GM19324 (cell line): ENCODE measurements around the gene DTD1.

Source experiments
- ATAC-seq: cut with Tn5 transposase; IDR thresholded peaks from one replicate; pipeline ENCODE4 v1.9.1; 2021; ENCODE audit warnings: mild to moderate bottlenecking, moderate library complexity; ENCODE audit not compliant: unreplicated experiment, low FRiP score

DTD1 gene

DNA sequence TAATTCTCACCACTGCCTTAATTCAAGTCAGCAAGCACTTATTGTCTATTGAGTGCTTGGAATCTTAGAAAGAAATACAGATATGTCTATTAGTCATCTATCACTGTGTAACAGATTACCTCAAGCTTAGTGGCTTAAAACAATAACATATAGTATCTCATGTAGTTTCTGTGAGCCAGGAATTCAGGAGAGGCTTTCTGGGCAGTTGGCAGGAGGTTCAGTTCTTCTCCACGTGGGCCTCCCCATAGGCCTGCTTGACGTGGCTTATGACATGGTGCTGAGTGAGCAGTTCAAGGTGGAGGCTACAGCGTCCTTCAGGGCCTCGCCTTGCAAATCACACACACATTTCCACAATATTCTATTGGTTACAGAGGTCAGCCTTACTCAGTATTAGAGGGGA lies 69.7 kb downstream of the DTD1 start:
- no peak for ATAC-seq

DNA sequence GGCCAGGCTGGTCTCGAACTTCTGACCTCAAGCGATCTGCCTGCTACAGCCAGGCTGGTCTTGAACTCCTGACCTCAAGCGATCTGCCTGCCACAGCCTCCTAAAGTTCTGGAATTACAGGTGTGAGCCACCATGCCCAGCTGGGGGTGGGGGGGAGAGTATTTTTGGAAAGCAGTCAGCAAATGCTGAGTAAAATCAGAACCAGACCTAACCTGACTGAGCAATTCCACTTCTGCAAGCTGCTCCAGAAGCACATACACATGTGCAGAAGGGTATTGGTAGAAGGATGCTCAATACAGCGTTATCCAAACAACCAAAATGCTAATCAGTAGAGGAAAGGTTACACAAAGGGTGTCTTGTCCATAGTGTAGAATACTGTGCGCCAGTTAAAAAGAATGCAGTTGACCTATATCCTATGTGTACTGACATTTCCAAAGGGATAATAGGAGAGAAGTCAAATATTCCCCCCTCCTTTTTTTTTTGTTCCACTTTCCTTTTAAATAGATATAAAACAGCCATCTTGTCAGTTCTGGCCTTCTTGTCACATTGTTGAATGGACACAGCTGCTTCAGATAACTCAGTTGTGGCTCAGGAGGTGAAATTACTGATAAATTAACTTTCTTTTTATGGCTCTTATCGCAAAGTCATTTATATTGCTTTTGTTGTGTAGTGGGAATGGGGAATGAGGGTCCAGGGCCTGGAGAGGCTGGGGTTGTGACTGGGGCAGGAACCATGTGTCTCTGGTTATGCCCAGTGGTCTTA lies 74.6 kb downstream of the DTD1 start:
- no peak for ATAC-seq

DNA sequence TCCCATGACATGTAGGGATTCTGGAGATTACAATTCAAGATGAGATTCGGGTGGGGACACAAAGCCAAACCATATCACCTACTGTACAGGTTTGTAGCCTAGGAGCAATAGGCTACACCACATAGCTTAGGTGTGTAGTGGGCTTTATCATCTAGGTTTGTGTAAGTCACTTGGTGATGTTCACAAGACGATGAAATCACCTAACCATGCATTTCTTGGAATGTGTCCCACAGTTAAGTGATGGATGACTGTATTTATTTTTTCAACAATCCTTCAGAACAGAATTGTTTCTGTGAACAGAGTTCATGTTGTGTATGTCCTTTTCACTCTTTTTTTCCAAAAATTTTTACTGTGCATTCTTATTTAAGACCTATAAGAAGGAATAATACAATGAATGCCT lies 76.1 kb downstream of the DTD1 start:
- ATAC-seq: no peak

DNA sequence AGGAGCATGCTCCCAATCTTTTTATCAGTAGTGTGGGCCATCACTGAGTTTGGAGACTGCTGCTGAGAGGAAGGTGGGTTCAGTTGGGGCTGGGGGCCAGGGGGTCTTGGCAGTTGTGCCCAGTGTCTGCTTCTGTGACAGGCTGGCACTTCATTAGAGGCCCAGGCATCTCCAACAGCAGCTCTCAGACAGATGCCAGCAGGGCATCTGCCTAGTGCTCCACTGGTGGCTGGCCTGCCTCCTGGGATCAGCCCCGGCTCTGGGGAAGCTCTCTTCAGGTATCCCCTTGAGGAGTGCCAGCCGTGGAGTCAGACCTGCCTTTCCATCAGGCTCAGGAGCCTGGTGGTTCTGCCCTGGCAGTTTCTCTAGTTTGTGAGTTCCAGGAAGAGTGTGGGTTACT lies 77.3 kb downstream of the DTD1 start:
- ATAC-seq: no peak

DNA sequence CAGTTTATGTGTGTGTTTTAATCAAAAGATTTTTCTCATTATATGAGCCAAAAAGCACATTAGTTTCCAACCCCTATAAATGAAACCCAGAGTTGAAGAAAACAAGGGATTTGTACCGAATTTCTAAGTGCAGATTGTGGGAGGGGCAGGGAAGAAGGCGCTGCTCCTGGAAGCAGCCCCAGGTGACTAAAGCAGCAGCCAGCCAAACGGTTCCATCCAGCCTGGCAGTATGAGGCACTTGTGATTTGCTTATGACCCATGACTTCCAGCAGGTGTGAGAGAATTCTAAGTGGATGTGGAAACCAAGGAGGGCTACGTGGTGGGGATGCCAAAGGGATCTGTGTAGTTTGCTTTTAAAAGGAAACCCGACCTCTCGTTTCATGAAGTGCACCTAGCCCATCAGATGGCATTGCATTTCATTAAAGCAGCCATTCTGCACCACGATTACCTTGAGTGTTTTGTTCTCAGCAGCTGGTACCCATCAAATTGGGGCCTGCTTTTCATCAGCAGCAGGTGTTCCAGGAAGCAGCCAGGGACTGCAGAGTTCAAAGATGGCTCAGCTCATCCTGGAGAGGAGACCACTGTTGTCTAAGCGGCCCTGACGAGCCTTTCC lies 79.1 kb downstream of the DTD1 start:
- ATAC-seq: no peak

DNA sequence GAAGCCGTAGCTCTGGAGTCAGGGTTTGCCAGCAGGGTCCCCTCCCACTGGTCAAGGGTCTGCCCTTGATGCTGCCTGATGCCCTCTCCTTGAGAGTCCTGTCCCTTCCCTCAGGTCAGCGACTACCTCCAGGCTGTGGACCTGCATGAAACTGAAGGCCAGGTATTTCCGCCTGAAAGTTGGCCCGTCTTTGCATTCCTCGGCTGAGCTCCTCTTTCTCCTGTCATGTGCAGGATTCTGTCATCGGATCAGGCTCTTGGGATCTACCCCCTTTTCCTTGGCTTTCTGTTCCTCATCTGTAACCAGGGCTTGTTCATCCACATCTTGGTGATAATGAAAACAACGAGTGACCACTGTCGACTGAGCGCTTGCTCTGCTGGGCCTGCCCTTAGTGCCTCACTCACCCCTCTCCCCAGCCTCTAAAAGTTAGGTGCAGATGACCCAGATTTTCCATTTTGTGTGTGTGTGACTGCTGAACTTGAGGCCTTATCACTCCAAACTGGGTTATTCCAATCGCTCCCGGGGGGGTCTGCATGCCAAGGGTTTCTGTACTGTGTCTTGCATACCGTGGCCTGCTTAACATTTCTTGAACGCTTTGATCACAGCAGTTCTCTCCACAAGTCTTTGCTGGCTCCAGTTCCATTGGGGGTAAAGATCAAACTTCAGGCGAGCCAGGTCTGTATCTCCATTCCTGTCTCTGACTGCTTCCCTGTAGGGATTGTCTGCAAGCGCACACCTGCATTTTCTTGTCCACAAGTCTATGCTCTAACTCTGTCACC lies 81.6 kb downstream of the DTD1 start:
- no peak for ATAC-seq

DNA sequence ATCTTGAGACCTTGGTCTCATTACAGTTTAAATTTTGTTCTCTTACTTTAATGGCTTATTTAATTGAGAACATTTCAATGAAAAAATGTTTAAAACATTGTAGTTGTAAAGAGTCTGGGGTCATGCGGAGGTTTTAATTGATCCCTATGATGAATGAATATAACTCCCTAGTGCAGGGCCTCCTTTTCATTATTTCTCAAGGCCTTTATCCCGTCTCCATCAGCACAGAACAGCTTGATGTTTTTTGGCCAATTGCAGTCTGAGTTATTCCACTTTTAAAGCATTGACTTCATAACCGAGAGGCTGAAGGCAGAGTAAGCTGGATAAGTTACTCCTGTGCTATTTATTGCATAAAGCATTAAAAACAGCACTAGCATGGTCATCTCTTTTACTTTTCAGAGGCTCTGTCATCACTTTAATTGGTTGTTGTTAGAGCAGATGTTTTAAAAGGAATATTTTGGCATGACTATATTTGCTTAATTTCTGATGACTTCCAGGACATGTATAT lies 83.4 kb downstream of the DTD1 start:
- no peak for ATAC-seq

DNA sequence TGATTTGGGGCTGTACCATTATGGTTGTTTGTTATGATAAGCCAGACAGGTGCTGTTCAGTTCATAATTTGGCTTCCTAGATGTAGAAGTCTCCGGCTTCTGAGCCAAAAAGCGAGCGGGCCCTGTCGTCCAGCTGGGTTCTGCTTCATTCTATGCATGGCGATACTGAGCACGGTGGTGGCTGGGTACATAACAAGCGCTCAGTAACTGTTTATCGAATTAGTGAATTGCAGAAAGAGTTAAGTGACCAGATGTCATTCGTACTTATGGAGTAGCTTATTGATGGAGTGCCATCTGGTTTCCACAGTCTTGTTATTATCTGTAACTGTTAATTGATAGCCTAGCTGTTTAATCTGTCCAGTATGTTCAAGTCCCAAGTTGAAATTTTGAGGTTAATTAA lies 85.0 kb downstream of the DTD1 start:
- no peak for ATAC-seq

DNA sequence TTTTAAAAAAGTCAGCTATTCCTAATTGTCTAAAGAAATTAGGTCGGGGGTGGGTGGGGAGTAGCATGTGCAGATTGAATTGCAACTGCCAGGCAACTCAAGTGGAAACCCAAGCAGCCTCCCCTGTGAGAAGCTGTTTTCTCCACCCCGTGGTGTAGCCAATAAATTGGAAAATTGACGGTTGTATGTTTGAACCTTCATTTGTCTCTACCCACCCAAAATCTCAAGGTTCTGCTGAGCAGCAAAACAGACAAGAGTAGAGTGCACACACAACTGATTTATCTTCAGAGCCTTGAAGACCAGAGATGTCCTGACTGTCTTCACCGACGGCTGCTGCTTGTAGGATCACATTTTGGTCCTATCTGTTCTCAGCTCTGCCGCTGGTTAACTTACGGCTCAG lies 88.5 kb downstream of the DTD1 start:
- ATAC-seq: no peak

DNA sequence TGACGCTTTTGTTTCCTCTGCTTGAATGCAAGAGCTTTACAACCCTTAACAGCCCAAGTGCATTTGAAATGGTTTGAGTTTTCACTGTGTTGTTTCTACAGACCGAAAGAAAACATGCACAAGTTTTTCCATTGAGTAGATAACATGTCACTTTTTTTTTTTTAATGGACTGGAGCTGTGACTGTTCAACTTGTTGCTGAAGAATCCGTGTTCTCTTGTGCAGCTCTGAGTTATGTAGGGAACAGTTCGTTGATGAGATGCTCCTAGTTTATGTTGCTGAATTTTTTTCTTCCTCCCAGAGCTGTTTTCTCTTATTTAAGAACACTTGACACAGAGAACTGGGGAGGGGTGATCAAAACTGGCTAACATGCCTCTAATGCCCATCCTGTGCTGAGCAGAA lies 89.3 kb downstream of the DTD1 start:
- no peak for ATAC-seq

DNA sequence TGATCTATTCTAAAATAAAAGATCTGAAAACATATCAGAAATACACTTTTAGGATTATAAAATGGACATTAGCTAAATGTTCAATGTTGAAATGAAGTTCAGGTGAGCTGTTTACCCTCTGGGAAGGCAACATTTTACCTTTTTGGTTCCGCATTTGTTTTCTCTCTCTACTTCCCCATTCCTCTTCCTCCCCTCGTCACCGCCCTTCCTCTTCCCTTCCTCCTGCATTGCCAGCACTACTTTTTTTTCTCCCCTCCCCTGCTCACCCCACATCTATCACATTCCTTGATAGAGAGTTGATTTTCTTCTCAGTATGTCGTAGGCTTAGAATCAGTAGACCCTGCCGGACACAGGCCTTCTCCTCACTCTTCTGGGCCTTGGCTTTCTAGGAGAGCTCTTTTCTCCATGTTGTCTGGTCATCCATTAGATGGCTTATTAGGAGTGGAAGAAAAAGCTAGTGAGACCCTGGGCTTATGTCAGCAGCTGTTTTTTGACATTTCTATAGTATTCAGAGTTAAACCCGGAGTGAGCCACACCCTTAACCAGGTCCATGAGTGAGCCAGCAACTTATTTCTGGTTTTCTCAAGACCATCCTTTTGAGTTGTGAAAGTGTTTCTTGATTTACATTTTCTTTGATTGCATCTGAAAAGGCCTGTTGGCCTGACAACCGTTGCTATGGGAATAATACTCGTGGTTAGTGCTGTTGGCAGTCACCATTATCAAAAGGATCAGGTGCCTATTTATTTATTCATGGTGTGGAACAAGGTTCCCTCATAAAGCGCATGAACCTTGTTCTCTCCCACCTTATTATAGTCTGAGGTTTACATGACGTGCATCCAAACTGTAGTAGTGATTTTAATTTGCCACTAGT lies 90.9 kb downstream of the DTD1 start:
- ATAC-seq: no peak

DNA sequence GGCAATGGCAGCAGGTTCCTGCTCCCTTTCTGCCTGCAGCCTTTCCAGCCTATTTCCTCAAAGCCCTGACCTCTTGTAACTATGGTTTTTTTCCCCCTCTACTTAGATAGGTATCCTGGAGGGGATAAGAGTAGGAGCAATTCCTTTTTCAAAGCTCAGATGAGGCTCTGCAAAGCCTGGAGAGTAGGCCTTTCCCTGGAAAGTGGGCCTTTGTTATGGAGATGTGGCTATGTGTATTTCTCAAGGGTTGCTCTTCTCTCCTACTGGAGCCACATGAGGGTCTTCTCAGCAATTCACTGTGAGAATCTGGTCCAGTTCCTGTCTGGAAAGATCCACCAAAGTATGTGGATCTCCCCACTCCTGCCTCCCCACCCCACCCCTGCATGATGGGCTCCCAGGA lies 96.0 kb downstream of the DTD1 start:
- no peak for ATAC-seq

DNA sequence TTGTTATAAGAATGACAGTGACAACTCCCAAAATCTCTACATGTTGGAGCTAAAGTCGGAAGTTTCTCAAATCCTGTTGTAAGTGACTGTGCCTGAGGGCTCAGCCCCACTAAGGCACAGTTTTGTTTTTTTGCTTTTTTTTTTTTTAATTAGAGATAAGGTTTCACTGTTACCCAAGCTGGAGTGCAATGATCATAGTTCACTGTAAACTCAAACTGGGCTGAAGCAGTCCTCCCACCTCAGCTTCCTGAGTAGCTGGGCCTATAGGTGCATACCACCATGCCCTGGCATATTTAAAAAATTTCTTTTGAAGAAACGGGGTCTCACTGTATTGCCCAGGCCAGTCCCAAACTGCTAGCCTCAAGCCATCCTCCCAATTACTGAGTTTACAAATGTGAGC lies 96.9 kb downstream of the DTD1 start:
- ATAC-seq: no peak

DNA sequence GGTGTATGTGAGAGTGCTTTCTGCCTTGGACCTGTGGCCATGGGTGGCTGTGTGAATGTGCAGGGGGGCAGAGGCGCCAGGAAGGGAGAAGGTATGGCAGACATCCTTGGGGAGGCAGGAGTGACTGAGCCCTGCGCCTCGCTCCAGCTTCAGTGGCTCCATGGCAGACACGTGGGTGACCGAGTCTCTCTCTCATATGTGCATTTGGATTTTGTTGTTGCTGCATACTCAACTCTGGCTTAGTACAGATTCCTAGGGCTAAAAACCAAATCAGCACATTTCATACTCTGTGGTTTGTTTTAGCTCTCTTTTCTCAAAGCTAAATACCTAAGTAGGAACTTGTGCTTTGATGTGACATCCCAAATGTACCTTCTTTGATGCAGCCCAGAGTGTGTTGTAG lies 97.6 kb downstream of the DTD1 start:
- no peak for ATAC-seq

DNA sequence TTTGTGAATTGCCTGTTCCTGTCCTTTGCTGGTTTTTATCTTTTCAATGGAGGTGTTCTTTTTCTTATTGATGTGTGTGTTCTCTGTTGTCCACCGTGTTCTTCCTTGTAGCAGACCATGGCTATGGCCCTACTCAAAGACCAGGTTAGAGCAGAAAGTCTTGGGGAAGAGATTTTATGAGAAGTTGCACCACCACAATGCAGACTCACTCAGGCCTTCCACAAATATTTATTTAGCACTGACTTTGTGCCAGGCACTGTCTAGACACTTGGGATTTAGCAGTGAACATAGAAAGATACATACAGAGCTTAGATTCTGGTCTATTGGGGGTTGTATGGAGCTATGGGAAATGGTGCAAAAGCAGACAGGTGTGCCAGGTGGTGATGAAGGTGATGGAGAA lies 98.8 kb downstream of the DTD1 start:
- ATAC-seq: no peak

DNA sequence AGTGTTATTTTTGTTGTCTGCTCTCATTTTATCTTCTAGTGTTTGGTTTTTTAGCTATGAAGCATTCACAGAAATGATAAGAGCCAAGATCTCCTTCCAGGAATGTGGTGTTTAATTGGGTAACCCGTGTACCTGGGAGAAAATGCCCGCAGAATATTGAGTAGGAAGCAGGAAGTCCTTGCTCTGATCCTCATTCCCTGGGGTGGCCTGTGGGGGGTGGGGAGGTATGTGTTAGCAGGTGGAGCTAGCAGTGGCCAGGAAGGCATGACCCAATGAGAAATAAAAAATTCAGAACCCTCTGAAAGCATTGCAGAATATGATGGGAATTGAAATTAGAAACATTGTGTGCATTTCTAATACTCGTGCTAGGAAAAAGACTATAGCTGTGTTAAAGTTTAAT lies 100.8 kb downstream of the DTD1 start:
- no peak for ATAC-seq

DNA sequence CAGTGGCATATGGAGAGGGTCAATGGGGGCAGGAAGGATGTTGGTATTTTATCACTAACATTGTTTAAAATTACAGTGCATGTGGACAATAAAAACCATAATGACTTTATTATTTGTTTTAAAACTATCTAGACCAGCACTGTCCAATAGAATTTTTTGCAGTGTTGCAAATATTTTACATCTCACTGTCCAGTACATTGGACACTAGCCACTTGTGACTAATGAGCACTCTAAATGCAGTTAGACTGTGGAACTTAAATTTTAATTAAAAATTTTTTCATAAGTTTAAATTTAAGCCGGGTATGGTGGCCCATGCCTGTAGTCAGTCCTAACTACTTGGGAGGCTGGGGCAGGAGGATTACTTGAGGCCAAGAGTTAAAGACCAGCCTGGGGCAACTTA lies 101.7 kb downstream of the DTD1 start:
- ATAC-seq: no peak

DNA sequence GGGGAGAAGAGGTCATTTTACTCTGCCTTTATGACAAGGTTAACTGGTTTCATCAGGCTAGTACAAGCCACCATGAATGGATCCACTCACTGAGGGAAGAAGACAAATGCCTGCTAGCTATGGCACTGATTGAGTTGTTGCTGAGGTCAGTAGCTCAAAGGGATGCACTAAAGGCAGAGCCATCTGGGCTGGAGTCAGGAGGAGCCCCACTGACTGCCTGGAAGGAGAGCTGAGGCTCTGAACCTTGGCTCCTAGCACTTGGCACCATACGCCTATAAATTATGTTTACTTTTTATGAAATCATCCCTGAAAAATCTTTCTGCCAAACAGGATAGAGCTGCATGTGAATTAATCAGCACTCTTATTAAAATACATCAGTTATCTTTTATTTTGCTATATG lies 104.6 kb downstream of the DTD1 start:
- ATAC-seq: no peak

DNA sequence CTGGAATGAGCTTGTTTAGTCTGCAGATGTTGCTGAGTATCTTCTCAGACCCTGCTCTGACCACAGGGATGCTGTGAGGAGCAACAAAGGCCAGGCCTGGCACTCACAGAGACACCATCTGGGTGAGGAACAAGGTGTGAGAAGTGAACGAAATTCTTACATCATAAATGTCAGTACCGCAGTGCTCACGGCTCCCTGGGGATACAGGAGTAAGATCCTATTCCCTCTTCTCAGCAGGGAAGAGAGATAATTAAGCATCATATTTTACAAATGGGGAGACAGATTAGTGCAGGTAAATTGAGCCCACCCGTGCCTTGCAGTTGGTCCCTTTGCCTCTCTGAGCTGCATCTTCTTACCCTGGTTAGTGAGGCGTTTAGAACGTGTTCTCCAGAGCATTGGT lies 106.2 kb downstream of the DTD1 start:
- no peak for ATAC-seq

DNA sequence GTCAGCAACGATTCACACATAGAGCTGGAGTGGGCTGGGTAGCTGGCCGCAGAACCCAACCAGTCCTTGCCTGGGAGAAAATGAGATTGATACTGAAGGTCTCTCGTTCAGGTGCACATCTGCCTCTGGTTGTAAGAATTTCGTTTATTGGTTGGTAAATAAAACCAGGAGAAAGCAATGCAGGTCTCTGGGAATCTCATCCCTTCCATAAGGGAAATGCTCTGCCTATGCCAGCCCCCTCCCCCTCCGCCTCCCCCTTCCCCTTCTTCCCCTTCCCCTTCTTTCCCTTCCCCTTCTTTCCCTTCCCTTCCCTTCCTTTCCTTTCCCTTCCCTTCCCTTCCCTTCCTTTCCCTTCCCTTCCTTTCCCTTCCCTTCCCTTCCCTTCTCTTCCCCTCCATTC lies 107.3 kb downstream of the DTD1 start:
- no peak for ATAC-seq
